GM18520 (cell line): Measurements from ENCODE around the gene KCNH1.
"Not testable (repeated sequence)": the region's sequence is repeated elsewhere in the genome, so short reads cannot be mapped to it uniquely, and the experiment has no call there.

Experiments used
- ATAC-seq: cut with Tn5 transposase; IDR thresholded peaks from one replicate; pipeline ENCODE4 v1.9.1; 2021; ENCODE audit not compliant: unreplicated experiment

KCNH1 gene

DNA sequence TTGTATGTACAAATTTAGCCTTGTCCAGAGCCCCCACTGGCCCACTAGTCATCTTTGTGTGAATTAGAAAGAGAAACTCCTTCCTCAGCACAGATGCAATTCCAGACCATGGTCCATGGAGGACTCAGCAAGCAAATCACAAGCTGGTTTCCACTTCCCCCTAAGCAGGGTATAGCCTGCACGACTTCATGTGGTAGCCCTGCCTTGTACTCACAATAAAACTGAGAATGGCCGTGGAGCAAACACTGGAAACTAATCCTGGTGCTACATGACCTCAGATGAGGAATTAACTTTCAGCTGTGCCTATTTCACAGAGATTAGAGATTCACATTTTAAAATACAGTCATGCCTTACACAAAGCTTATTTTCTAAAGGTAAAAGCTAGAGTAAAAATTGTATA lies 32.5 kb downstream of the KCNH1 start:
- ATAC-seq: no peak

- ATAC-seq: no peak
Measured at GRCh38 chr1:211099393-211099792, 34.6 kb downstream of the KCNH1 start.

DNA sequence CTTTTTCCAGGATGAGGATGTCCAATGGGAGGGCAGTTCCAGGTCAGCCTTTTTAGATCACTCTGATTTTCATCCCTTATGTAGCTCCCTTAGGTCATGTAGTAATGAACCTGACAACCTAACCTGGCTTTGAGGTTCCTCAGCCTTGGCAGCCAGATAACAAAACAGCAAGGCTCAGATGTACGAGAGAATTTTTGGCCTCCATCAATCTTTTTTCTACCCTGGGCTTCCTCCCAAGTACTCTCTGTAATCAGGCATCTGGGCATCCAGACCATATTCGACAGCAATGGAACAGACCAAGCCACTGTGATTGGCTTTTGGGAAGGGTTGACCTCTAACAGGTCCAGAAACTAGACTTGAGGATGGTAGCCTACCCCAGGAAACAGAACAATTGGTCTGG lies 38.6 kb downstream of the KCNH1 start:
- no peak for ATAC-seq

- ATAC-seq: no peak
Measured at GRCh38 chr1:211092955-211093354, 41.0 kb downstream of the KCNH1 start.

GRCh38 chr1:211091867-211092266 lies 42.1 kb downstream of the KCNH1 start:
- no peak for ATAC-seq

DNA sequence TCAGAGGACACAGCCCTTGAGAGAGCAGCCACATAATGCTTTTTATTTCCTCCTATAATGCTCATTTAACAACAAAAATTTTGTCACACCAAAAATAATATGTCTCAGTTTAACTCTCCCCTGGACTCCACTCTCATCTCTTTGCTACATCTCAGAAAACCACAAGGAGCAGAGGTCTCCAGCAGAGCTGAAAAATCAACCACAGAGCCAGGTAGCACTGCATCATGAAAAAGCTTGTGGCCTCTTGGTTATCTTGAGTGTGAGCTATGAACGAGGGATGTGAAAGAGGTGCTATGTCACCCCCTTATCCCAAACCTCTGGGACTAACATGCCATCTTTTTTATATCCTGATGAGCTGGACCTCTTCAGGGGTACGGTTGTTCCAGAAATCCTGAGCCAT lies 44.4 kb downstream of the KCNH1 start:
- ATAC-seq: no peak

DNA sequence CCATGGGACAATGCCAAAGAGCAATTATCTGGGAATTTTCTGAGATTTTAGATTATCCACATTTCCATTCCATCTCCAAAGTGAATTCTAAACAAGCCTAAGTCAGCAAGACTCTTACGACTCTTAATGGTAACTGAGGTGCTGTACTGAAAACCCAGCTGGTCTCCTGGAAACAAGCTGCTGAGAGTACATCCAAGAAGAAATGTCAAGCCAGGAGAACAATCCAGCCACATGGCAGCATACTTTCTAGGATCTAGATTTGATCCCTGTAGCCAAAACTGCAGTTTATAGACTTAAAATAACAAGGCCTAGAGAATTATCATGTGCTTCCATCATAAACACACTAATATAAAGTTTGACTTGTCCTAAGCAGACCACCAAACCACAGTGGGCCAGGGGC lies 45.8 kb downstream of the KCNH1 start:
- no peak for ATAC-seq

DNA sequence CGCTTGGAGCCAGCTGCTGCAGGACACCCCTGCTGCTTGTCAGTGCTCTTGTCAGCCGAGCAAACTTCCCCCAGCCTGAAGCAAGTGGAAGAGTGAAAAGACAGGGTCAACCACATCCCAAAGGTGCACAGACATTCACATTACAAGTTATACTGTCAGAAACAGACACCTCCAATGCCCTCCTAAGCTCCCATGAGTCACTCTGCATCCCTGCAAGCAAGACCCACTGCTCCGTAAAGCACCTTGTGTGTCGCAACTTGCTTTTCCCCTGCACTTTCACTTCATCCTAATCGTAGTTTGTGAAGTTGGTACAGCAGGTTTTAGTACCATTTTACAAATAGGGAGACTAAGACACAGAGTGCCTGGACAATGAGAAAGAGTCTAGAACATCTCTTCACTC lies 51.1 kb downstream of the KCNH1 start:
- ATAC-seq: no peak

- not testable (repeated sequence) for ATAC-seq
Measured at GRCh38 chr1:211081447-211081846, 52.5 kb downstream of the KCNH1 start.

DNA sequence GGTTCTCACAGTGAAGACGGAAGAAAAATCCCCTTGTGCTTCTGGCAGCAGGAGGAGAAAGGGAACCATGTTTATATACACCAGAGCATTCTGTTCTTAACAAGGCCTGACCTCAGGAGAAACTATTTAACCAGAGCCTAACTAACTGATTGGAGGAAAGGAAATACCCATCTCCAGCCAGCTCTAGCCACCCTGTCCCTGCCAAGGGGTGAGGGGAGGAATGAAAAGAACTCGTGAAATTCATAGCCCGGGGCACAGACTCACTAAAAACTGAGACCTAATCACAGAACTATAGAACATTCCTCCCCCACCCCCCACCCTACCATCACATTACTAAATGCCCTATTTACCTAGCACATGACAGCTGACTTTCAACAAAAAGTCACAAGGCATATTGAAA lies 65.0 kb downstream of the KCNH1 start:
- ATAC-seq: no peak

- no peak for ATAC-seq
Measured at GRCh38 chr1:211066781-211067384, 67.1 kb downstream of the KCNH1 start.

DNA sequence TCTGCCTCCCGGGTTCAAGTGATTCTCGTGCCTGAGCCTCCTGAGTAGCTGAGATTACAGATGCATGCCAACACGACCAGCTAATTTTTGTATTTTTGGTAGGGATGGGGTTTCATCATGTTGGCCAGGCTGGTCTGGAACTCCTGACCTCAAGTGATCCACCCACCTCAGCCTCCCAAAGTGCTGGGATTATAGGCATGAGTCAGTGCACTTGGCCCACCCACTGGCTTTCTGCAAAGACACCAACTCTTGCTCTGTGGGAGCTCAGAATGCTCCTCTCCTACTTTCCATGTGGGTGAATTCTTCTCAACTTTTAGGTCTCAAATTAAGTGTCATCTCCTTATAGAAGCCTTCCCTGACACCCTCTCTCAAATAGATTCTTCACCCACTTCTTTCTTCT lies 92.1 kb downstream of the KCNH1 start:
- not testable (repeated sequence) for ATAC-seq

- no peak for ATAC-seq
Measured at GRCh38 chr1:211037095-211037494, 96.9 kb downstream of the KCNH1 start.

GRCh38 chr1:211036381-211037060 lies 97.4 kb downstream of the KCNH1 start:
- no peak for ATAC-seq

DNA sequence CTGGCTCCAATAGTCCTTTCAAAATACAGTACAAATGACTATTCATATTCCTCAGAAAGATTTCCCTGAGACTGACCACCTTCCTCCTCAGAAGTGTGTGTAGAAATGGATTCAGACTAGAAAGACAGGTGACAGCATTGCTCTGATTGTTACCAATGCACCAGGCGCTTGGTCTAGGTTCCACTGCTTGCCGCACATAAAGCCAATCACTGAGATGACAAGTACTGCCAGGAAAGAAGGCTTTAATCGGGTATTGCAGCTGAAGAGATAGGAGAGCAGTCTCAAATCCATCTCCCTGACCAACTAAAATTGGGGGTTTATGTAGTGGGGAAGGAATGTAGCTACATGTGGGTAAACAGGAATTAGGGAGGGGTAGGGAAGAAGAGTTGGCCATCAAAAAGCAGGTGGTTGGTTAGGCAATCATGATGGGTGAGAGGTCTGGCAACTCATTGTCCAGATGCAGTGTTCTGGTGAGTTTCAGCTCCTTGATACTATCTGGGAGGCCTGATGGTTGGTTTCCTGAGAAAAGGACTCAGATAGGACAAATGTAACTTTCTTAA lies 98.0 kb downstream of the KCNH1 start:
- ATAC-seq: no peak

DNA sequence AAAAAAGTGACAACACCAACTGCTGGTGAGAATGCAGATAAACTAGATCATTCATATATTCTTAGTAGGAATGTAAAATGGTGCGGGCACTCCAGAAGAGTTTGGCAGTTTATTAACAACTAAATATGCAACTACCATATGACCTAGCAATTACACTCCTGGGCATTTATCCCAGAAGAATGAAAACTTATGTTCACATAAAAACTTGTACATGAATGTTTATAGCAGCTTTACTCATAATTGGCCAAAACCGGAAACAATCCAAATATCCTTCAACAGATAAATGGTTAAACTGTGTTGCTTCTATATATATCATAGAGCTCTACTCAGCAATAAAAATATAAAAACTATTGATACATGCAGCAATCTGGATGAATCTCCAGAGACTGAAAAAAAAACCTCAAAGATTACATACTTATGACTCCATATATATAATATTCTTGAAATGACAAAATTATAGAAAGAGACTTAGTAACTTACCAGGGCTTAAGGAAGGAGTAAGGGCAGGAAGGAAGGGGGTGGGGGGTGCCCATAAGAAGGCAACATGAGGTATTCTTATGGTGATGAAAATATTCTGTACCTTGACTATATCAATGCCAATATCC lies 99.9 kb downstream of the KCNH1 start:
- no peak for ATAC-seq

DNA sequence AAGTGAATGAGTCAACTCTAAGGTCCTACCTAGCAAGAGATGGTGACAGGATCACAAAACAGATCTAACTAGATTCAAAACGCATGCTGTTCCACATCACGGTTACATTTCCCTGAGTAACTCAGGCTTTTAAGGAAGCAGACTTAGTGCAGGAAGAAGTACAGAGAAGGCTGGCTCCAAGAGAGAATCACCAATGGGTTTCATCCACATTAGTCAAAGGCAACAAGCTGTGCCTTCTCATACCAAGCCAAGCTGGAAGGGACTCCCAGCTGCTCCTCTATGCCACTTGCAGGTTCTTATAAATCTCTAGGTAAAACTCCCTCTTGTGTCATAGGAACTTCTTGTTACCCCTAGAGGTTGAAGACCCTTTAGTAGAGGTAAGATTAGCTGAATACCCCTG lies 109.0 kb downstream of the KCNH1 start:
- ATAC-seq: no peak

DNA sequence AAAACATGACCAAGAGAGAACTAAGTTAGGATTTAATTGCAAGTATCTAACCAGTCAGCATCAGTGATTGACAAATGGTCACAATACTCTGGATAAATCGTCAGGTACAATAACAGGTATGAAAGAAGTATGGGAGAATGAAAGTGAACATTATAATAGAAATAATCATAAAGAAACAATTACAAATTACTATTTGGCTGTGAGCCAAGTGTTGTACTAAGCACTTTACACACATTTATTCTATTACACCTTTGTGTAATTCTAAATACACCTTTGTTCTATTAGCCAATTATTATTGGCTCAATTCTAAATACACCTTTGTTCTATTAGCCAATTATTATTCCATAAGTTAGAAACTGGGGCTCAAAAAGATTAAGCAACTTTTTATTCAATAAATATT lies 114.7 kb downstream of the KCNH1 start:
- ATAC-seq: no peak

DNA sequence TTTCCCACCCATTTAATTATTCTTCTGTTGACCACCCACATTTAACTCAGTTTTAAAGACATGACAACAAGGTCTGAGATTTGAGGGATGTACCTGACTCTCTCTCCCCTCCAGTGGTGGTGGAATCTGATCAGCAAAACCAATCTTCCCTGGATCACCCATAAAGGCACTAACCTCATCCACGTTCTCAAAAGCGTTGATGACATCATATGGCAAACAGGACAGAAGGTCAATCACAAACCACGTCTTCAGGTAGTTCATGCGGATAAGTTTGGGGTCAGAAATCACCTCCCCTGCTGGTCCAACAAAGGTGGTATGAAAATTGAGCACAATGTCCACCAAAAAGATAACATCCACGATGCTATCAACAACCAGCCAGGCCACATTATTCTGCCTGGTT lies 115.3 kb downstream of the KCNH1 start:
- ATAC-seq: no peak

DNA sequence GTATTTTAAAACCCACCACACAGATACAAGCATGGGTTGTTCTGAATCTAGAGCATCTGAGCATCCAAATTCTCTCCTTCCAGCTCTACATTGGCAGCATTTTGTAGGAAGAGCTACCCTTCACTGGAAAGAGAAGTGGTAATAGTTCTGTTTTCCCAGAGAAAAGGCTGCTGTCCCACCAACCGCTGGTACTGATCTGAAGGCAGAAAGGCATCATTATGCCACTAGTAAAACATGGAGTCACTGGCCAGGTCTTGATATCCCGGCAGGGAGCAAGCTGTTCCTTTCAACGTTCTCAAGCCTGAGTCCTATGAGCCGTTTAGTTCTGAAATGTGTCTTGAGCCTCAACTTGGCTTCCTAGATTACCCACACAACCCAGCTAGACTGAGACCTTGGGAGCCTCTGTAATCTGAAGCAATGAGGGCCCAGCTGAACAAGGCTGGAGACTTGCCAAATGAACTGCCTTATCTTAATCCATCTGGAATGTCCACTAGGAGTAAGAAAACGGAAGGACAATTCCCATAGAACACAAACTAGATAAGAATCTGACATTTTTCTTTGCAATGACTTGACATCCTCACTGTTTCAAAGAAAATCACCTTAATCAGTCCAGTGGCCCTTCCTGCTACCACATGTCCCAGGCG lies 116.8 kb downstream of the KCNH1 start:
- ATAC-seq: no peak

DNA sequence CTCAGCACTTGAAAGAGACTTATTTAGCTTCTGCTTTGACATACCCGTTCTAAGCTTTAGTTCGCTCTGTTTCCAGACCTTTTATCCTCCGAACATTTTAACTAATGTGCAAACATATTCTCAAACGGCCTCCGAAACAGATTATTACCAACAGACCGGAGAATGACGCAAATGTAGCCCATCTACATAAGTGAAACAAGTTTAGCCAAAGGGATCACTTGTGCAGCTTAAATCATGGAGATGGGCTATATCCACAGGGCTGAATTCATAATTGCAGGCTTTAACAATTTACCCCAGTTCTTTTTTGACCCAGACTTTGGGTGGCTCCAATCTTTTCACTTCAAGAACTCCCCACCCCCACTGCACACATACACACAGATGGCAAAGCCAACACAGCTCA lies 119.7 kb downstream of the KCNH1 start:
- no peak for ATAC-seq
